Uterus (tissue), 2 donors: ENCODE data around the gene SYTL4.

Experiments used
- POLR2A ChIP-seq, 2 donors: fragments of 450-650 bp; IDR thresholded peaks; one replicate each; pipeline ENCODE4 v1.6.1; 2016; ENCODE audit warnings: antibody characterized with exemption in 2 of 2, mild to moderate bottlenecking in 1 of 2, moderate library complexity in 1 of 2
- TF ChIP-seq, protein P1 (sequence below), 4 experiments: fragments of 200-600 bp in 2 of 4; fragments of 450-650 bp in 2 of 4; sonication (generic) in 2 of 4; IDR thresholded peaks; one replicate each; pipeline ENCODE4 v1.5.1; 2016 to 2019; ENCODE audit warnings: antibody characterized with exemption in 4 of 4, mild to moderate bottlenecking in 2 of 4, moderate library complexity in 1 of 4

DNA sequence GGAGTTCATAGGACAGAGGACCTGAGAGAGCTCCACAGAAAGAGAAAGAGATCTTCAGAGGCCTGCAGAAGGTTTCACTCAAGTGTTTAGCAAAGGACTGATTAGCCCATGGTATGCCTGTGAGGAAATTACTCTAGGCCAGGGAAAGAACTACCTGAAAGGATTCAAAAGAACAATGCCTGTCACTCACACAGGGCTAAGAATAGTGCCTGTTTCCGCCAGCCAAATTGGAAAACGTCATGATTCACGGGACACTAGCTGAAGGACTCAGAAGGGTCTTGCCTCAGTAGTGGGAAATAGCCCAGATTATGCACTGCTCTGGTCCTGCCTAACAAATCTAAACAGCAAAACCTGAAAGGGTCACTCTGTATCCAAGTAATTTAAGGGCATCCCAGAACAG, 21.1 kb downstream of the SYTL4 start:
- TF ChIP-seq, protein P1, sequence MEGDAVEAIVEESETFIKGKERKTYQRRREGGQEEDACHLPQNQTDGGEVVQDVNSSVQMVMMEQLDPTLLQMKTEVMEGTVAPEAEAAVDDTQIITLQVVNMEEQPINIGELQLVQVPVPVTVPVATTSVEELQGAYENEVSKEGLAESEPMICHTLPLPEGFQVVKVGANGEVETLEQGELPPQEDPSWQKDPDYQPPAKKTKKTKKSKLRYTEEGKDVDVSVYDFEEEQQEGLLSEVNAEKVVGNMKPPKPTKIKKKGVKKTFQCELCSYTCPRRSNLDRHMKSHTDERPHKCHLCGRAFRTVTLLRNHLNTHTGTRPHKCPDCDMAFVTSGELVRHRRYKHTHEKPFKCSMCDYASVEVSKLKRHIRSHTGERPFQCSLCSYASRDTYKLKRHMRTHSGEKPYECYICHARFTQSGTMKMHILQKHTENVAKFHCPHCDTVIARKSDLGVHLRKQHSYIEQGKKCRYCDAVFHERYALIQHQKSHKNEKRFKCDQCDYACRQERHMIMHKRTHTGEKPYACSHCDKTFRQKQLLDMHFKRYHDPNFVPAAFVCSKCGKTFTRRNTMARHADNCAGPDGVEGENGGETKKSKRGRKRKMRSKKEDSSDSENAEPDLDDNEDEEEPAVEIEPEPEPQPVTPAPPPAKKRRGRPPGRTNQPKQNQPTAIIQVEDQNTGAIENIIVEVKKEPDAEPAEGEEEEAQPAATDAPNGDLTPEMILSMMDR (IDR thresholded peaks at IDR 0.05), result no peak
- no peak for TF ChIP-seq POLR2A (IDR thresholded peaks at IDR 0.05)
